H1 (cell line): ENCODE results near the gene RECK. TPM values are rescaled to one million over a fixed set of nuclear protein-coding genes. Genes with fewer than 3 reads are reported as not detected.
"Not testable (repeated sequence)": the region's sequence is repeated elsewhere in the genome, so short reads cannot be mapped to it uniquely, and the experiment has no call there.

ENCODE experiments used
- CTCF ChIA-PET: fragments of 300-600 bp; sonication (Branson Sonifier 250); formaldehyde crosslinking; loops from one replicate; lab custom pipeline; 2021; ENCODE audit not compliant: partially characterized antibody; lab: Charles Lee
- POLR2A ChIA-PET: fragments of 300-600 bp; sonication (Branson Sonifier 250); formaldehyde crosslinking; loops from one replicate; lab custom pipeline; 2021; ENCODE audit warnings: inconsistent platforms; ENCODE audit not compliant: partially characterized antibody; lab: Charles Lee
- DNase-seq, 2 experiments: peaks; one replicate each; pipeline versions ENCODE4 v3.0.0 to v3.0.0-alpha.2; 2010 to 2022; ENCODE audit warnings: low spot score in 2 of 2, low read depth in 1 of 2, mixed read lengths in 1 of 2
- FAIRE-seq: peaks from 2 replicates; lab custom pipeline; 2011; peaks lifted over from hg19 to GRCh38; lab: Jason Lieb, UNC
- H2AFZ ChIP-seq: 2 replicates; pipeline ENCODE4 v1.8.1; 2012; ENCODE audit warnings: low read length, inconsistent platforms
- H2AK5ac ChIP-seq: 2 replicates; pipeline ENCODE4 v1.6.1; 2013; ENCODE audit warnings: low read depth, low read length
- H2BK120ac ChIP-seq: replicated peaks from 2 replicates; pipeline ENCODE3; 2013; ENCODE audit warnings: low read depth, low read length, inconsistent platforms
- H2BK12ac ChIP-seq: 2 replicates; pipeline ENCODE4 v1.6.1; 2013; ENCODE audit warnings: low read depth, low read length
- H2BK15ac ChIP-seq: 2 replicates; pipeline ENCODE4 v1.6.1; 2013; ENCODE audit warnings: low read length
- H2BK20ac ChIP-seq: 2 replicates; pipeline ENCODE4 v1.6.1; 2013; ENCODE audit warnings: low read length
- H2BK5ac ChIP-seq: 2 replicates; pipeline ENCODE4 v1.6.1; 2013; ENCODE audit warnings: low read depth, low read length
- H3K14ac ChIP-seq: 2 replicates; pipeline ENCODE4 v1.6.1; 2013; ENCODE audit warnings: inconsistent platforms; ENCODE audit not compliant: insufficient read length
- H3K18ac ChIP-seq: 2 replicates; pipeline ENCODE4 v1.6.1; 2013; ENCODE audit warnings: low read length; ENCODE audit errors: extremely low read depth
- H3K23ac ChIP-seq: 2 replicates; pipeline ENCODE4 v1.6.1; 2013; ENCODE audit warnings: inconsistent platforms; ENCODE audit not compliant: insufficient read length
- H3K23me2 ChIP-seq: 2 replicates; pipeline ENCODE4 v1.6.1; 2013; ENCODE audit warnings: low read depth, low read length
- H3K27ac ChIP-seq: 2 replicates; pipeline ENCODE4 v1.6.1; 2011; ENCODE audit warnings: low read depth, low read length, inconsistent platforms
- H3K27me3 ChIP-seq, 4 experiments: replicated peaks in 1 of 4; 1 replicate in 1 of 4; 2 replicates in 3 of 4; pipeline versions ENCODE4 v1.6.1 to v1.8.1; 2011 to 2013; ENCODE audit warnings: low read length in 3 of 4, mild to moderate bottlenecking in 3 of 4, inconsistent platforms in 2 of 4, mixed read lengths in 2 of 4, moderate library complexity in 1 of 4; ENCODE audit not compliant: control insufficient read depth in 3 of 4, insufficient read depth in 3 of 4; ENCODE audit errors: extremely low read depth in 1 of 4
- H3K36me3 ChIP-seq, 4 experiments: 2 replicates each; pipeline versions ENCODE4 v1.6.1 to v1.8.1; 2011 to 2013; ENCODE audit warnings: mild to moderate bottlenecking in 4 of 4, low read length in 3 of 4, moderate library complexity in 2 of 4, control low read depth in 1 of 4, inconsistent platforms in 1 of 4; ENCODE audit not compliant: insufficient read depth in 4 of 4, control insufficient read depth in 2 of 4
- H3K4ac ChIP-seq: replicated peaks from 2 replicates; pipeline ENCODE3; 2013; ENCODE audit warnings: low read length, low read depth, mixed read lengths, inconsistent platforms; ENCODE audit not compliant: insufficient read length
- H3K4me1 ChIP-seq, 4 experiments: replicated peaks in 1 of 4; 1 replicate in 1 of 4; 2 replicates in 3 of 4; pipeline versions ENCODE4 v1.6.1 to v1.8.1; 2011 to 2013; ENCODE audit warnings: low read length in 3 of 4, inconsistent platforms in 2 of 4, mixed read lengths in 1 of 4; ENCODE audit not compliant: insufficient read depth in 4 of 4, control insufficient read depth in 3 of 4
- H3K4me2 ChIP-seq, 2 experiments: 2 replicates each; pipeline versions ENCODE4 v1.6.1 to v1.8.1; 2011 to 2013; ENCODE audit warnings: low read depth in 2 of 2, low read length in 2 of 2, control low read depth in 1 of 2, inconsistent platforms in 1 of 2, mild to moderate bottlenecking in 1 of 2; ENCODE audit not compliant: insufficient read depth in 1 of 2
- H3K4me3 ChIP-seq, 4 experiments: fragments of 200-600, 300-600 bp in 1 of 4; sonication (generic), shearing (Covaris generic), sonication (Bioruptor Twin) in 1 of 4; 2 replicates each; pipeline versions ENCODE4 v1.5.1 to v1.8.1; 2011 to 2016; ENCODE audit warnings: low read length in 4 of 4, low read depth in 3 of 4, control low read depth in 2 of 4, inconsistent platforms in 2 of 4, mild to moderate bottlenecking in 2 of 4, mixed read lengths in 1 of 4, moderate library complexity in 1 of 4; ENCODE audit not compliant: insufficient read depth in 2 of 4; ENCODE audit errors: extremely low read depth in 1 of 4
- H3K56ac ChIP-seq: replicated peaks from 2 replicates; pipeline ENCODE3; 2013; ENCODE audit warnings: low read depth, mild to moderate bottlenecking, mixed read lengths, low read length, inconsistent platforms; ENCODE audit not compliant: insufficient read length
- H3K79me1 ChIP-seq: 2 replicates; pipeline ENCODE4 v1.6.1; 2013; ENCODE audit warnings: low read depth, low read length, control low read depth
- H3K79me2 ChIP-seq, 2 experiments: 2 replicates each; pipeline versions ENCODE4 v1.6.1 to v1.8.1; 2012 to 2013; ENCODE audit warnings: low read length in 2 of 2, mild to moderate bottlenecking in 2 of 2, inconsistent platforms in 1 of 2; ENCODE audit not compliant: insufficient read depth in 2 of 2, control insufficient read depth in 1 of 2
- H3K9ac ChIP-seq, 4 experiments: replicated peaks in 1 of 4; 1 replicate in 1 of 4; 2 replicates in 3 of 4; pipeline versions ENCODE4 v1.6.1 to v1.8.1; 2011 to 2013; ENCODE audit warnings: low read depth in 3 of 4, low read length in 3 of 4, control low read depth in 2 of 4, mild to moderate bottlenecking in 2 of 4, moderate library complexity in 2 of 4, inconsistent platforms in 1 of 4; ENCODE audit errors: extremely low read depth in 1 of 4
- H3K9me3 ChIP-seq, 2 experiments: 2 replicates each; pipeline versions ENCODE4 v1.6.1 to v1.8.1; 2012 to 2013; ENCODE audit warnings: mild to moderate bottlenecking in 2 of 2, moderate library complexity in 2 of 2, control low read depth in 1 of 2, inconsistent platforms in 1 of 2, low read depth in 1 of 2, low read length in 1 of 2, mixed read lengths in 1 of 2; ENCODE audit not compliant: insufficient read depth in 2 of 2
- H4K20me1 ChIP-seq, 2 experiments: replicated peaks in 1 of 2; 2 replicates each; pipeline versions ENCODE3 to v1.8.1; 2011 to 2013; ENCODE audit warnings: inconsistent platforms in 2 of 2, low read length in 2 of 2, mild to moderate bottlenecking in 1 of 2; ENCODE audit not compliant: insufficient read depth in 2 of 2, control insufficient read depth in 1 of 2
- H4K5ac ChIP-seq: 2 replicates; pipeline ENCODE4 v1.6.1; 2013; ENCODE audit warnings: low read length, low read depth, mixed read lengths, inconsistent platforms; ENCODE audit not compliant: insufficient read length
- H4K8ac ChIP-seq: 2 replicates; pipeline ENCODE4 v1.8.0; 2013; ENCODE audit warnings: mild to moderate bottlenecking, moderate library complexity, low read length, inconsistent platforms; ENCODE audit not compliant: insufficient read depth; ENCODE audit errors: extremely low read depth
- H4K91ac ChIP-seq: replicated peaks from 2 replicates; pipeline ENCODE3; 2013; ENCODE audit warnings: low read length, mixed read lengths, inconsistent platforms; ENCODE audit not compliant: insufficient read length
- WGBS, 2 experiments: shearing (Covaris generic) in 1 of 2; methylation state at CpG; one replicate each; pipeline versions ENCODE4 v1.1.6 to v1.1.7; 2013 to 2015; ENCODE audit warnings: low lambda C conversion rate in 2 of 2, mixed read lengths in 2 of 2, inconsistent platforms in 1 of 2, low coverage in 1 of 2, missing lambda C conversion rate in 1 of 2; ENCODE audit not compliant: insufficient replicate concordance in 2 of 2, insufficient coverage in 1 of 2, insufficient read length in 1 of 2; ENCODE audit errors: extremely low coverage in 1 of 2, missing lambda C conversion rate in 1 of 2; 5-methylcytosine and 5-hydroxymethylcytosine counted together
- polyA plus RNA-seq, 7 experiments: library from polyadenylated mRNA; depleted of rRNA in 3 of 7; stranded (reverse) in 5 of 7; unstranded in 2 of 7; fragments of >200 nt in 5 of 7; fragments of 200-250 nt in 2 of 7; gene quantifications; 1 replicate in 5 of 7; 2 replicates in 1 of 7; 4 replicates in 1 of 7; pipeline versions ENCODE4 v1.2.1 to v1.2.3, GENCODE V29; 2011 to 2013; ENCODE audit warnings: missing spikeins in 2 of 7, mixed read lengths in 2 of 7
- total RNA-seq: library from RNA; stranded (reverse); fragmentation: NEBNext Ultra II Directional; extraction: Animal tissue kit (Norgen Biotek cat#: 25700); gene quantifications from 2 replicates; pipeline ENCODE4 v1.2.1, GENCODE V29; 2021

Gene RECK
- total and polyA plus RNA-seq, 2 of the 8 experiments (the other 6 are each of a cell fraction or from before 2014, with no cell fraction given): 5.4 to 9.8 TPM

GRCh38 chr9:36159509-36159908, 122.8 kb downstream of the RECK start:
- H3K18ac ChIP-seq, H4K91ac ChIP-seq, H3K27me3 ChIP-seq, H3K4me2 ChIP-seq, H3K79me2 ChIP-seq, H2BK12ac ChIP-seq, DNase-seq, H3K23ac ChIP-seq, H3K23me2 ChIP-seq, H3K27ac ChIP-seq, H3K14ac ChIP-seq, H3K4me3 ChIP-seq, H2BK20ac ChIP-seq, FAIRE-seq, H3K4ac ChIP-seq, H4K5ac ChIP-seq, H2AK5ac ChIP-seq, H2BK15ac ChIP-seq, H3K36me3 ChIP-seq, H2BK120ac ChIP-seq, H3K9me3 ChIP-seq, H3K79me1 ChIP-seq, H4K20me1 ChIP-seq, H4K8ac ChIP-seq, H2BK5ac ChIP-seq, H2AFZ ChIP-seq, H3K9ac ChIP-seq, H3K56ac ChIP-seq: not testable (repeated sequence)
- peaks cover 11 to 20% (median 15%) of the 10 kb centered on the region in 4 experiments for H3K4me1 ChIP-seq
- 93 to 100% methylated on average over 1 to 4 of the region's 4 CpGs for WGBS, 2 experiments
- ChIA-PET POLR2A (interaction anchor here (1.9 to 2.9 kb wide), 2 partner anchors 9 to 32 kb away, joined by 4 to 7 read pairs; partner anchors contain the start of gene CLTA), CTCF (interaction anchor here (0.6 kb wide), 1 partner anchor 215 kb away, joined by 5 read pairs; no protein-coding TSS in a partner anchor)

DNA sequence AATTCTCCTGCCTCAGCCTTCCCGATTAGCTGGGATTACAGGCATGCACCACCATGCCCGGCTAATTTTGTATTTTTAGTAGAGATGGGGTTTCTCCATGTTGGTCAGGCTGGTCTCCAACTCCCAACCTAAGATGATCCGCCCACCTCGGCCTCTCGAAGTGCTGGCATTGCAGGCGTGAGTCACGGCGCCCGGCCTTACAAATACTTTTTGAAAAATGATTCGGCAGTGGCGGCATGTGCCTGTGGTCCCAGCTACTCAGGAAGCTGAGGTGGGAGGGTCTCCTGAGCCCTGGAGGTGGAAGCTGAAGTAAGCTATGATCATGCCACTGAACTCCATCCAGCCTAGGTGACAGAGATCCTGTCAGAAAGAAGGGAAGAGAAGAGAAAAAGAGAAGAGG, 123.4 kb downstream of the RECK start:
- CTCF ChIA-PET: interaction anchor here (0.7 to 1.0 kb wide), 2 partner anchors 30 to 53 kb away, joined by 3 read pairs; no protein-coding TSS in a partner anchor

More for the DNA sequence above, 123.4 kb downstream of the RECK start:
- not testable (repeated sequence) for H4K20me1 ChIP-seq, H3K9ac ChIP-seq, H3K18ac ChIP-seq, H3K27ac ChIP-seq, H3K79me2 ChIP-seq, H2BK5ac ChIP-seq, H4K91ac ChIP-seq, H2AFZ ChIP-seq, H3K56ac ChIP-seq, H4K5ac ChIP-seq, H2AK5ac ChIP-seq, H3K23ac ChIP-seq, H2BK15ac ChIP-seq, H2BK20ac ChIP-seq, H3K9me3 ChIP-seq, H3K27me3 ChIP-seq, H3K4ac ChIP-seq, H3K23me2 ChIP-seq, H2BK120ac ChIP-seq, H4K8ac ChIP-seq, H2BK12ac ChIP-seq, DNase-seq, H3K36me3 ChIP-seq, H3K4me2 ChIP-seq, H3K4me3 ChIP-seq, H3K14ac ChIP-seq, H3K79me1 ChIP-seq, FAIRE-seq
- peaks cover 11 to 25% (median 17%) of the 10 kb centered on the region in 4 experiments for H3K4me1 ChIP-seq
- 76% methylated on average over 11 of the region's 11 CpGs; no CpG with 5 or more reads in 1 of the 2 experiments for WGBS, 2 experiments
- POLR2A ChIA-PET: interaction anchor here (1.9 to 2.9 kb wide), 2 partner anchors 9 to 31 kb away, joined by 4 to 7 read pairs; partner anchors contain the start of gene CLTA
